Cardiac muscle cell (in vitro differentiated cells and primary cell): Measurements from ENCODE around the gene DUOX1. TPM values are rescaled to one million over a fixed set of nuclear protein-coding genes. Genes with fewer than 3 reads are reported as not detected.

ENCODE experiments used
- DNase-seq, 2 donors: peaks; one replicate each; pipeline versions ENCODE4 v3.0.0 to v3.0.0-alpha.2; 2010 to 2017; ENCODE audit warnings: low read depth in 1 of 2, low spot score in 1 of 2
- H3K27ac ChIP-seq: fragments of 200-600 bp; sonication (generic); 2 replicates; pipeline ENCODE4 v1.5.1; 2016
- H3K27me3 ChIP-seq: fragments of 200-600 bp; sonication (generic); 2 replicates; pipeline ENCODE4 v1.6.0; 2016; ENCODE audit warnings: control low read depth
- H3K36me3 ChIP-seq: fragments of 200-600 bp; sonication (generic); 2 replicates; pipeline ENCODE4 v1.5.1; 2016; ENCODE audit warnings: control low read depth
- H3K4me1 ChIP-seq: fragments of 200-600 bp; sonication (generic); 2 replicates; pipeline ENCODE4 v1.8.1; 2017; ENCODE audit warnings: low read depth, mild to moderate bottlenecking, mixed run types
- H3K4me3 ChIP-seq: fragments of 200-600 bp; sonication (generic); 2 replicates; pipeline ENCODE4 v1.5.1; 2016; ENCODE audit warnings: mild to moderate bottlenecking
- H3K9me3 ChIP-seq: fragments of 200-600 bp; sonication (generic); 2 replicates; pipeline ENCODE4 v1.5.1; 2017; ENCODE audit warnings: low read depth, mild to moderate bottlenecking, control low read depth
- CTCF ChIP-seq: IDR thresholded peaks from 2 replicates; pipeline ENCODE4 v1.5.1; 2012; ENCODE audit warnings: low read depth, mild to moderate bottlenecking, low read length
- polyA plus RNA-seq: library from polyadenylated mRNA; unstranded; fragments of >200 nt; fragmentation: Nextera tagmentation; extraction: Ambion mirVana; gene quantifications from 2 replicates; pipeline ENCODE4 v1.2.1, GENCODE V29; 2016
- total RNA-seq: library from RNA; depleted of rRNA; stranded (reverse); fragments of >200 nt; gene quantifications from 2 replicates; pipeline ENCODE4 v1.2.3, GENCODE V29; 2016

DUOX1 gene
- total and polyA plus RNA-seq, 2 experiments from 2014 or later, result 0.45 to 6.2 TPM

DNA sequence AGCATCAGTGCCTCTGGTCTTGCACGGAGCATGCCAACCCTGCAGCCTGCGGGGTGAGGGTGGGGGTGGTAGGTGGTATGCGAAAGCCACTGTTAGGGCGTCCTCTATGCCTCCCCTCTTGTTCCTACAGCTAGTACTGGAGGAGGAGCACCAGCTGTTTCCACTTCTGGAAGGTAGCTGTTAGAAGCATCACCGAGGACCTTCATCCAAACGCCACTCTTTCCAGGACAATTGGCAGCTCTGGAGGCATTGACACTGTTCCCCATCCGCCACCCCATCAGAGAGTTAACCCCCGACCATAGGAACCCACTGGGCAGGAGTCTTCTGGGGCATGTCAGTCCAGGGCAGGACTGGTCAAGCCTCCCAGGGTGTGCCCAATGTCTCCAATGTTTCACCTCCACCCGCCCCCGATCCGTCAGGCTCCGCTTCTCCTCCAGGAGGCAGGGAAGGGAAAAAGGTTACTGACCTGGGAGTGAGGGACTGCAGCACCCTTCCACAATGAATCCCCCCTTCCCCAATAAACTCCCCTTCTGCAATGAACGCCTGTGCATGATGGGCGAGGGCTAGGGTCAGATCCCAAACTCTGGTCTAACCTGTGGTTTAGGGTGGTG lies 16.3 kb upstream of the DUOX1 start:
- Histone ChIP-seq H3K4me1 (peaks cover 4% of the 10 kb centered on the region), H3K9me3 (no peaks in the 10 kb centered on the region), H3K4me3 (no peak overlapping the region), H3K27ac (no peak overlapping the region), H3K36me3 (no peaks in the 10 kb centered on the region), H3K27me3 (peaks cover 93% of the 10 kb centered on the region)
- no peak for DNase-seq
- no peak for TF ChIP-seq CTCF

GRCh38 chr15:45114076-45114750 lies 15.6 kb upstream of the DUOX1 start, which contains the start of the genes DUOX2 and DUOXA2:
Gene DUOX2, minus strand, starts transcription at chr15:45114172. Its CDS starts 761 bp downstream, at chr15:45113411.
Gene DUOXA2, plus strand, starts transcription at chr15:45114326. Its CDS starts 280 bp downstream, at chr15:45114606.
- H3K27me3 ChIP-seq, result peaks cover 92% of the 10 kb centered on the region
- no peaks in the 10 kb centered on the region for H3K9me3 ChIP-seq
- TF ChIP-seq CTCF, result no peak
- H3K36me3 ChIP-seq, result no peaks in the 10 kb centered on the region
- peak in 1 of 2 donors; percentile 40 for DNase-seq
- no peak within 1 kb of the TSS for H3K27ac ChIP-seq
- H3K4me1 ChIP-seq, result peaks cover 4% of the 10 kb centered on the region
- peak within 1 kb of the TSS; percentile 10 for H3K4me3 ChIP-seq

DNA sequence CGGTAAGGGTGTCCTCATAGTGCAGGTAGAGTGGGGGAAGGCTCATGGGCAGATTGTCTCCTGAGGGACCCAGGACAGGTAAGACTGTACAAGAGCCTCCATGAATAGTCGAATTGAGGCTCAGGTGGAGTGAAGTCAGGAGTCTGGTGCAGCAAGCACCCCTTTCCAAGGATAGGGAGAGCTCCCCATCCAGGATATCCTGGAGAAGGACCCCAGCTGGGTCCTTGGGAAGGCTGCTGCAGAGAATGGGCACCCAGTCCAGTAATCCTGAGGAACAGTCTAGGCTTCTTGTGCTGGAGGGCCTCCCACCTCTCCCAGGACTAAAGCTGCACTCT lies 15.1 kb upstream of the DUOX1 start:
- H3K36me3 ChIP-seq, result no peaks in the 10 kb centered on the region
- peaks cover 92% of the 10 kb centered on the region for H3K27me3 ChIP-seq
- no peak for DNase-seq
- H3K27ac ChIP-seq, result no peak overlapping the region
- peaks cover 4% of the 10 kb centered on the region for H3K4me1 ChIP-seq
- no peaks in the 10 kb centered on the region for H3K9me3 ChIP-seq
- TF ChIP-seq CTCF, result no peak
- no peak overlapping the region for H3K4me3 ChIP-seq

DNA sequence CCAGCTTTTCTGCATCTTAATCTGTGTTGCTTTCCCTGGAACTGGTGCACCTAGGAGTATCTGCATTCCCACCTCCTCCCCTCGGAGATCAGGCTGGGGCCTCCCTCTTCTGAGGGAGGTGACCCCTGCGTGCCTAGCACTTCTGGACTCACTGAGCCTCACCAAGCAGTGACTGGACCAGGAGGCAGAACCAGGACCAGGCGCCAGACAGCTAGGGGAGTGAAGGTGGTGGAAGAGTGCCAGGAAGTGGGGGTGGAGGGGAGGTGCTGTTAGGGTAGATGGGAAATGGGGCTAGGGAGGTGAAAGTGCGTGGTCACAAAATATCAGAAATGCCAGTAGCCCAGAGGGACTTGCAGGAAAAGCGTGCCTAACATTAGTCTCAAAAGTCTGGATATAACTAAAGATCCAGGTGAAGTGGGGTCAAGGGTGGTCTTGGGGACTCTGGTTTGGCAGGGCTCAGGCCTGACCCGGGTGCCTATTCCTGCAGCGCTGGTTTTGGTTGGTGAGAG lies 14.4 kb upstream of the DUOX1 start:
- no peak overlapping the region for H3K4me3 ChIP-seq
- H3K9me3 ChIP-seq, result no peaks in the 10 kb centered on the region
- DNase-seq, result no peak
- peaks cover 4% of the 10 kb centered on the region for H3K4me1 ChIP-seq
- TF ChIP-seq CTCF, result no peak
- H3K27me3 ChIP-seq, result peaks cover 92% of the 10 kb centered on the region
- no peaks in the 10 kb centered on the region for H3K36me3 ChIP-seq
- no peak overlapping the region for H3K27ac ChIP-seq

- Histone ChIP-seq H3K4me1 (peaks cover 4% of the 10 kb centered on the region), H3K4me3 (no peak overlapping the region), H3K27ac (no peak overlapping the region), H3K27me3 (peaks cover 92% of the 10 kb centered on the region), H3K36me3 (no peaks in the 10 kb centered on the region), H3K9me3 (no peaks in the 10 kb centered on the region)
- no peak for DNase-seq
- no peak for TF ChIP-seq CTCF
Observed at GRCh38 chr15:45116006-45116481, 13.8 kb upstream of the DUOX1 start.
